8988T (cell line): ENCODE data around the gene GET4.

ENCODE experiments used
- DNase-seq: peaks from one replicate; pipeline ENCODE4 v3.0.0; 2011

GET4 gene, protein sequence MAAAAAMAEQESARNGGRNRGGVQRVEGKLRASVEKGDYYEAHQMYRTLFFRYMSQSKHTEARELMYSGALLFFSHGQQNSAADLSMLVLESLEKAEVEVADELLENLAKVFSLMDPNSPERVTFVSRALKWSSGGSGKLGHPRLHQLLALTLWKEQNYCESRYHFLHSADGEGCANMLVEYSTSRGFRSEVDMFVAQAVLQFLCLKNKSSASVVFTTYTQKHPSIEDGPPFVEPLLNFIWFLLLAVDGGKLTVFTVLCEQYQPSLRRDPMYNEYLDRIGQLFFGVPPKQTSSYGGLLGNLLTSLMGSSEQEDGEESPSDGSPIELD

DNA sequence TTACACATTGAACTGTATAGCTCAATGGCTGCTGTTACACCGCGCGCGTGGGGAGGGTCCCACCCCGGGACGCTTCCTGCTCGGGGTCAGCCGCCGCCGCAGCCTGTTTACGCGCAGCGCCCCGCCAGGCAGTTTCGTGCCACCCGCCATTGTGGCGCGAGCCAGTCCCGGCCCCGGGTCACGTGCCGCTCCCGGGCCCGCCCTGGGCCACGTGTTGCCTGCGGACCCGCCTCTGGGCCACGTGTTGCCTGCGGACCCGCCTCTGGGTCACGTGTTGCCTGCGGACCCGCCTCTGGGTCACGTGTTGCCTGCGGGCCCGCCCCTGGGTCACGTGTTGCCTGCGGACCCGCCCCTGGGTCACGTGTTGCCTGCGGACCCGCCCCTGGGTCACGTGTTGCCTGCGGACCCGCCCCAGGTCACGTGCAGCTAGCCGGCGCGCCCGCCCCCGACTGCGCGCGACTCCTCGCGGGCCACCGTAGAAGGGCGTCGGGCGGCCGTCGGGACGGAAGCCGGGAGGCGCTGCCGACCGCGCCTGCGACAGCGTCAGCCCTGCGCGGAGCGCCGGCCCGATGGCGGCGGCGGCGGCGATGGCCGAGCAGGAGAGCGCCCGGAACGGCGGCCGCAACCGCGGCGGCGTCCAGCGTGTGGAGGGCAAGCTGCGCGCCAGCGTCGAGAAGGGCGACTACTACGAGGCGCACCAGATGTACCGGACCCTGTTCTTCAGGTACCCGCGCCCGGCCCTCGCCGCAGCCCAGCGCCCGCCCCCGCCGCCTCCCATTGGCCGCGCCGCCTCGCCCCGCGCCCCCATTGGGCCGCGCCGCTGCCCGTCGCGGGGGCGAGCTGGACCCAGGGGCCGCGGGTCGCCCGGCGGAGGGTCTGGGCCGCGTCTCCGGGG lies at the start of gene GET4:
TSS of gene GET4 (plus strand) at position 478 of the 895 bp plus-strand sequence. CDS start at position 570, 92 bp downstream.
- peak; percentile 80 for DNase-seq

DNA sequence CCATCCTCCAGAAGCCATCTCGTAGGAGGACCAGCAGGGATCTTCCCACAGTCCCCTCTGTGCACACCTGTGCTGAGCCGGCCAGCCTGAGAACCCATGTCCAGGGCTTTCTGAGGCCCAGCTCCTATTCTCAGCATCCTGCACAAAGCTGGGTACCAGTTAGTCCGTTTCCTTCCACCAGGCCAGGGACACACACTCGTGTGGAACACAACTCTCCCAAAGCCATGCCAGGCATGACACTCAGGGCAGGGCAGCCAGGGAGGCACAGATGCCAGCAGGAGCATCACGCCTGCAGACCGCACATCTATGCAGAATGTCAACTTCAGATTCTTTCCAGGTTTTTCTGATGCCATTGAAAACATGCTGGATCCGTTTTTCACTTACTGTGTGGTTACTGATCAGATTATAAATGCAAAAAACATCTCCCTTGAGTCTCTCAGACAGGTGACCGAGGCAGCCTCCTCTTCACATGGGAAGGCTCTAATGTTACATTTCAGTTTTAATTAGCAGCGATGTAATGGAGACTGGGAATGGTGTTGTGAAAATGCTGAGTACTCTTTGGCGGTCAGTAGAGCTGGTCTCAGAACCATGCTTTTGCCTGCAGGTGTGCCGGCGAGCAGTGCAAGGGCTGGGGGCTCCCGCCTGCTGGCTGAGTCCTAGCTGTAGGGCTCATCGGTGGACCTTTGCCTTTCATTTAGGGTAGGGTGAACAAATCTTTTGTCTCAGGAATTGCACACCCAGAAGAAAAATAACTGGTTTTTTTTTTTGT lies 47.4 kb upstream of the GET4 start:
- DNase-seq, result no peak

DNA sequence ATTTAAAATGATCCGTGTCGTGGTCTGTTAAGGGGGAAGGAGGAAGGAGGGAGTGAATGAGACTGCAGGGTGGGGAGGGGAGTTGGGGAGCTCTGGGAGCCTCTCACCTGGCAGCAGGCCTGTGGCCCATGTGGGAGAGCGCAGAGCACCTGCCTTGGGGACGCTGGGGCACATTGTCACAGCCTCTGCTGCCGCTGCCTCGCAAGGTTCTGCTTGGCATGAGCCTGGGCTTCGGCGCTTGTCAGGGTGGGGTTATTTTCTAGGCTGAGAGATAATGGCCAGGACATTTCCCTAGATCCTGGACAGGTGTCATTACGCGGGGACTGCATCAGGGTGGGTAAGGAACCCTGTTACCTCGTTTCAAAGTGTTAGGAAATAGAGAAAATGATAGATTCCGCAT lies 46.3 kb upstream of the GET4 start:
- no peak for DNase-seq

DNA sequence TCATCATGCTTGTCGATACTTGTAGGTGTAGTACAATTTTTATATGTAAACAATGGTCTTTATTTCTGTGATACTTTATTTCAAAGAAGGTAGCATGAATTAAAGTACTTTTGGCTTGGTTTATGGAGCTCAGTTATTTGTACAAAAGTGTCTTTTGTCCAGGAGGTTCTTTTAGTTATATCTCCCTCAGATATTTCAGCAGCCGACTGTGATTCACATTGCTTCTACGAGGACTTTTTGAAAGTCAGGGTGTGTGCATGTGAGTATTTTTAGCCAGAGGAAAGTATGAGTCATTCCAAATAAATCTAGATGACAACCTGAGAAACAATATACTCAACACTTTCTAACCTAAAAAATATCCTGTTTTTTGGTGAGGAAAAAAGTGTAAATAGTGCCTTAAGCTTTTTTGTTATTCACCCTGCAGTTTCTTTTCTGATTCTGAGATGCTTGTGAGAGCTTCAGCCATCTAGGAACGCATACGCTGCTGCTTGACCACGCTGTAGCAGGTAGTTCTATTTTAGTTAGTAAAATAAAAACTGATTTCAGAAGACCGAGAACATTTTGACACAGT lies 44.7 kb upstream of the GET4 start:
- no peak for DNase-seq

DNA sequence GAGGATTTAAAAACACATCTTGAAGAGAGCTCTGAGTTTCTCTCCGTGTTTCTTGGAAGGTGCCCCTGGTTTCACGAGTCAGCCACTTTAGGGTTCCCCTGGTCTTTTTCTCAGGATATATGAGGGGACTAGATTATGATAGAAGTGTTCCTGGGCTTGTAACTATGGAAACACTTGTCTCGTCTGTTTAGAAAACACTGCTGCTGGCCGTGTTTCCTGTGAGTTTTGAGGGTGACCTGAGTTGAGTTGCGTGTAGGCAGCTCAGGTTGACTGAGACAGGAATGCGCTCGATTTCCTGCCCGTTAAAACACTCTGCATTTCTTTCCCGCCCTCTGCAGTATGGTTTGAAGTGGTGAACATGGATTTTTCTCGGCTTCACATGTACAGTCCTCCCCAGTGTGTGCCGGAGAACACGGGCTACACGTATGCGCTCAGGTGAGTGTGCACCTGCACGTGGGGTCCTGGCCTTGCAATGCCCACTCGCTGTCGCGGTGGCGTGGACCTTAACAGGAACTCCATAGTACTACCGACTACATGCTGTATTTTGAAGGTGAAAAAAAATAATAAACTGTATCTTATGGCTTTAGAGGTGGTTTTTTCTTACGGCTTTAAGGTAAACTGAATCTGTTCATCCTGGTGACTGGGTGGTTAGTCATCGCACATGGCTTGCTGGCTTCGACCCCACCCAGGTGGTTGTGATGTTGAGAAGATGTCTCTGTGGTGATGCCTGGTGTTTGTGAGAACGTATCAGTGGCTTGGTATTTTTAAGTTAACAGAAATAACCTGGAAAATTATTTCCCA lies 44.0 kb upstream of the GET4 start, which contains the start of gene SUN1:
TSS of gene SUN1 (plus strand) at position 310 of the 801 bp plus-strand sequence. CDS start at position 359, 49 bp downstream.
- DNase-seq, result no peak

DNA sequence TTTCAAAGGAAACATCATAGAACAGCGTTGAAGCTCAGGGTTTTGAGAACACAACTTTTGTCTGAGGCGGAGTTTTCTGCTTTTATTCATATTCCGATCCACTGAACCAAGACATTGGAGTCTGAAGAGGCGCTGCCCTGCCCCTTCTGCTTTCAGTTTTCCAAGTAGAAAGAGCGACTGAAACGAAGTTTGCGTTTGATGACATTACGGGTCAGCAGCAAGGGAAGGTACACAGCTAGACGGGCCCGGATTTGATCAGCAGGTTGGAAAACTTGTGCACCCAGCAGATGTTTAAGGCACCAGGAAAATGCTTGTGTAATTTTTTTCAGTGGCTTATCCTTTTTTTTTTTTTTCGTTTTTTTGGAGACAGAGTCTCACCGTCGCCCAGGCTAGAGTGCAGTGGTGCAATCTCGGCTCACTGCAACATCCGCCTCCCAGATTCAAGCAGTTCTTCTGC lies 43.4 kb upstream of the GET4 start:
- DNase-seq, result no peak

DNA sequence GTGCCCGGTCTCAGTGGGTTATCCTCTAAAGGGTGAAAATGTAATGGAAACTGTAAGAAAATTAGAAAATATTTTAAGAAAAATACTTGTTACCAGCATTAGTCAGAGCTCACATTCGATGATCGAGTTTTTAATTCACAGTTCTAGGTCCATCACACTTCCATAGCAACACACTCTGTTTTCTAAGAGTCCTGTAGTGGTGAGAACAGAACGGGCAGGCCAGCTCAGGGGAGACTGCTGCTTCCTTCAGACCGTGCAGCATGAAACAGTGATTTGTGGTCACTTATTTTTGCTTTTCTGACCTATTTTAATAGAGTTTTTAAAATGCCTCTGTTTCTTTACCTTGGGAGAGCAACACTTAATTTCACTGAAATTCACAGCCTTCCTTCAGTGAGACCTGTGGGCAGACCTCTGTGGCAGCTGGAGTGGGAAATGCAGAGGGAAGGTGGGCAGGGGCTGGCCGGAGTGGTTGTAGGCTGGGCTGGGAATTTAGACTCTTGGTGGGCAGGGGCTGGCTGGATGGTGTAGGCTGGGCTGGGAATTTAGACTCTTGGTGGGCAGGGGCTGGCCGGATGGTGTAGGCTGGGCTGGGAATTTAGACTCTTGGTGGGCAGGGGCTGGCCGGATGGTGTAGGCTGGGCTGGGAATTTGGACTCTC lies 42.6 kb upstream of the GET4 start:
- no peak for DNase-seq

DNA sequence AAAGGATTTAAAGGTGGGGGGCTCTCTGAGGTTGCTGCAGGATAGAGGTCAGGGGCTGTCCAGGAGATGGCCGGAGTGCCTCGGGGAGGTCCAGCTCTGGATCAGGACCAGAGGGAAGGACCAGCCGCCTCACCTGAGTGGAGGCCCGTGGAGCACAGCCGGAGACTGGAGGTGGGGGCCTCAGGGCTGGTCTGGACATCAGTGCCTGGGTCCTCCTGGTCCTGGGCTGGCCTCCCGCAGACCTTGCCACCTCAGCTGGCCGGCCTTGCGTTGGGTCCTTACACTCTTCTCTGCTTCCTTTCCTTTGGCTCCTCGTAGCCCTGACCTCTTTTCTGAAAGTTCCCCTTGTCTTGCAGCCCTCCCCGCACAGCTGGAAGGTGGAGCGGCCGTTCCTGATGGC lies 42.1 kb upstream of the GET4 start:
- no peak for DNase-seq

DNA sequence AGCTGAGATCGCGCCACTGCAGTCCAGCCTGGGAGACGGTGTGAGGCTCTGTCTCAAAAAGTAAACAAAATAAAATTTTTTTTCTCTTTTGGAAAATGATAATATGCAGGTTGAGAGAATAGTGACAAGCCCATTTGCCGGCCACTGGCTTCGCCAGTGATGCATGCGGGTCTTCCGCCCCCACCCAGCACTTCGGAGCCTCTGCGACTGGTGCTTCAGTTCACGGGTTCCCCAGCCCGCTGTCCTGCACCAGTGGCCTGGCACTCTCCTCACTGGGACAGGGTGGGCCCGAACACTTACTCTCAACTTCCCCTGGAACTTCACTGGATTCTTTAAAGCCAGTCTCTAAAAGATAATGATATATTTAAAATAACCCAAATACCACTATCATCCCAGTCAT lies 41.3 kb upstream of the GET4 start:
- no peak for DNase-seq

DNA sequence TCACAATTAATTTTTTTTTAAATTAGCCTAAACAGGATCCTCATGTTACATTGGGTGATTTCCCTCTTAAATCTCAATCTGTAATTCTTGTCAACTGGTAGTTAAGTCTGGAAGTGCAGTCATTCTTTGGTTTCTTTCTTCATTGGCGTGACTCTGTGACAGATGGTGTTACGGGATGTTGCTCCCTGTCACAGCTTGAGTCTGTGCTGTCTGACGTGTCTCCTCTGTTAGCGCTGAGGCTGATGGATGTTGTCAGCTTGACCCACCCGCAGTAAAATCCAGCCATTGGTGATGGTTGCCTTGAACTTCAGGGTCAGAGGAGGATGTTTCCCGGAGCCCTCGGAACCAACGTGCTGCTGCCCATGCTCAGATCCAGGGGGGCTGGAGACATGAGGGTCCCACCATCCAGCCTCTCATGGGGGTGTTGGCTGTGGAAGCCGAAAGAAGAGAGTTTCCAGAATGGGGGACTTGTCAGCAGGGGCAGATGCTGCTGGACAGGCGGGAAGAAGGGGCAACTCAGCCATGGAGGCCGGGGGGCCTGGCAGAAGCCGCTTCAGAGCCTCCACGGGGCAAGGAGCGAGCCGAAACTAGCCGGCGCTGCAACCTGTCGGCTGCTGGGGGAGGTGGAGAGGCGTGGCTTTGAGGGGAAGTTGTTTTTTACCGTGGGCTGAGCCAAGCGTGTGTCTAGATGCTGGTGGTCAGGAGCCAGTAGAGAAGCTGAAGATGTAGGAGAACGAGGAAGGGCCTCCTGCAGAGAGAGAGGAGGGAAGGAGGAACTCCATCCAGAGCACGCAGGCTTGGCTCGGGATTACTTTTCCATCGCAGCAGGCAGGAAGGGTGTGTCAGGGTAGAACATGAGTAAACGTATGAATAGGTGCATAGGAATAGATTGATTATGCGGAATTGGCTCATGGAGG lies 40.6 kb upstream of the GET4 start:
- DNase-seq, result no peak

DNA sequence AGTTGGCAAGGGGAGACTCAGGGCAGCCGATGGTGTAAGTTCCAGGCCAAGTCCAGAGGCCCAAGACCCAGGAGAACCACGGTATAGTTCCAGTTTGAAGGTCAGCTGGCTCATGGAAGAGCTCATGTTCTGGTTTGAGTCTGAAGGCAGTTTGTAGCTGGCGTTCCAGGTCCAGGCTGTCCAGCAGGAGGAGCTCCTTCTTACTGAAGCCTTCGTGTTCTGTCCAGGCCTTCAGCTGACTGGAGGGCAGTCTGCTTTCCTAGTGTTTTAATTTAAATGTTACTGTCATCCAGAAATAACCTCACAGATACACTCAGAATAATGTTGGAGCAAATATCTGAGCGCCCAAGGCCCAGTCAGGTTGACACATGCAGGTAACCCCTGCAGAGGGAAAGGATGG lies 39.9 kb upstream of the GET4 start:
- DNase-seq, result peak; percentile 41

DNA sequence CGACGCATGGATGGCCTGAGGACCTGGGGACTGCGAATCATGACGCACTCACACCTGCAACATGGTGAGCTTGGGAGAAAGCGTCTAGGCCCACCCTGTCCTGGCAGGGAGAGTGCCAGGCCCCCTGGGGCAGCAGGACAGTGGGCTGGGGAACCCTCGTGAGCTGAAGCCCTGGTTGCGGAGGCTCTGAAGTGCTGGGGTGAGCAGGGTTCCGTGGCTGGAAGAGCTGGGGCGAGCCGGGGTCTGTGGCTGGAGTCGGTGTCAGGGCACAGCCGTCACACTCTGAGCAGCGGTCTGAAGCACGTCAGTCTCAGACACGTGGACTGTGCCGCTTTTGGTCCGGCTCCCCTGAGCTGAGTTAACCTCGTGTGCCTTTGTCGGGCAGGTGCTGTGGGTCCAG lies 39.4 kb upstream of the GET4 start:
- DNase-seq, result no peak

DNA sequence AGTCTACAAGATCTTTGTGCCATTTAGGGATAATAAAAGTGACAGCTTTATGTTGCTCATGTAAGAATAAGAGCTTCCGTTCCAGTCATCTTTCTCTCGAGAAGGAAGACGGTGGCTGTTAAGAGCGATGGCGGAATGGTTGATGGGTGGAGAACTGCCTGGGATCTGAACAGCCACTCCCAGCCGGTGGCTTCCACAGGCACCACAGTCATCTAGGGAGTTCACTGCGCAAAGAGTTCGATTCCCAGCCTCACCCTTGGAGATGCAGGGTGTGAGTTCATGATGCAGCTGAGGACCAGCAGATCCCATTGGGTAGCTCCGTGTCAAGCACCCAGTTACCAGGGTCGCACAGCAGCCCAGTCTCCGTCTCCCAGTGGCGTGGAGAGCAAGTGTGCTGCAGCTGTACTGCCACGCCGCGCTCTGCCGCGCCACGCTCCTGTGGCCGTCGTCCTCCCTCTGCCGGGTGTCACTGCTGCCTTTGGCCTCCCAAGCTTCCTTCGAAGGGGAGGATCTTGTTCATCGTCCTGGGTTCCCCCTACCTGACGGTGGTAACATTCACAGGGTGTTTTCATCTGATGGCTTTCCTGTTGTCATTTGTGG lies 36.3 kb upstream of the GET4 start:
- no peak for DNase-seq

DNA sequence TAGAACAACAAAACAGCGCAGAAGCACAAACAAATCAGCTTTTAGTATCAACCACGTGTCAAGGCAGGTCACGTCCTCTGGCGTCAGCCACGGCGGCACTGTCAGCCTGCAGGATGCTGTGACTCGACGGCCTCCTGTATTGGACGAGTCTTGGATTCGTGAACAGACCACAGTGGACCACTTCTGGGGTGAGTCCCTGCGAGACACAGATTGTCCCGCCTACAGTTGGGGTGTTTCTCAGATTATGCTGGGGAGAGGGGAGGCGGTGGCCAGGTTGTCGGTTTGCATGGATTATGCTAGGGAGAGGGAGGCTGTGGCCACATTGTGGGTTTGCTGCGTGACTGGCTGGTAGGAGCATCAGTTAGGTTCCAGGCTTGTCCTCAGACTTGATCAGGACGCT lies 34.4 kb upstream of the GET4 start:
- no peak for DNase-seq

DNA sequence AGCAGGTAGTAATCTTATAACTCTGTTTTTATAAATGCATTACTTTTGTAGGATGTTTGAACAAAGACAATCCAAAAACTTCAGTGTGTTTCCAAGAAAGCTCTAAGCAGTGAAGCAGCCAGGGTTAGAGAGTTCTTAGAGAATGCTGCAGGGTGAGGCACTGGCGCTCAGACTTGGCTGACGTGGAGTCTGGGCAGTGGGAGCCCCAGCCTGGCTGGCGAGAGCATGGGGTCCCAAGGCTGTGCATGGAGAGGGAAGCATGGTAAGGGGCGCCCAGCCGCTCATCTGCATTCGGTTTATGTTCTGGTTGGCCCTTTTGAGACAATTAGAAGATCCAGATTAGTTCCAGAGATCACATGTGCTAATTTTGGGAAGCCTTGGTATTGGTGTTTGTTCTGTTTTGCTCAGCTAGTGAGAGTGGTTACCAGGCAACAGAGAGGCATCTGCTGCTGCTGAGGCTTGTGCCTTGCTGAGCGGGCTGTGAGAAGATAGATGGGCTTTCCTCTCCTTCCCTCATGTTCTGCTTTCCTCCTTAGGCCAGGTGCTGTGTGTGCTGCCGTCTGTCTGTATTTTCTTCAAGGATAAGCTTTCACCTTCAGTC lies 33.8 kb upstream of the GET4 start:
- no peak for DNase-seq

DNA sequence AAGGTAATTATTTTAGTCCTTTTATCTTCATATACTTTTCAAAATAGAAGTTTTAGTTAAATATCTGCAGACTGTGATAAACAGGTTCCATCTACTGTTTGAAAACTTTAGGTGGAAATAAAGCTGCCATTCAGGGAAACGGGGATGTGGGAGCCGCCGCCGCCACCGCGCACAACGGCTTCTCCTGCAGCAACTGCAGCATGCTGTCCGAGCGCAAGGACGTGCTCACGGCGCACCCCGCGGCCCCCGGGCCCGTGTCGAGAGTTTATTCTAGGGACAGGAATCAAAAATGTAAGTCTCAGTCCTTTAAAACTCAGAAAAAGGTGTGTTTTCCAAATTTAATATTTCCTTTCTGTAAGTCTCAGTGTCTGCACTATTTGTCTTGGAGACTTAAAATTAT lies 33.1 kb upstream of the GET4 start:
- no peak for DNase-seq

DNA sequence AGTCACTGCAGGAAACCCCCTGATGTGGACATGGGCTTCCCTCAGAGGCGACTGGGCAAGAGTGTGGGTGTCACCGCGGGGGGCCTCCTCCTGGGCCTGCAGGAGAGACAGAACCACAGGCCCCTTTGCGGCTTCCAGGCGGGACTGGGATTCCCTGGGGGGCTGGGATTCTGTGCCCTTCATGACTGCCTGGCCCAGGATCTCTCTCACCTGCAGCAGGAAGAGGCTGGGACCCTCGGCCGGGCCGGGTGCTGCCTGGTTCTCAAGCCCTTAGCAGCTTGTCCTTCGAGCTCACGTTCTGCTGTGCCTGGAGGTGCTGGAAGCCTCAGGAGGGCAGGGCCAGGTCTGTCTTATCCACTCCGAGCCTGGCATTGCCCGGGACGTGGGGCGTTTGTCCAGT lies 32.3 kb upstream of the GET4 start:
- DNase-seq, result no peak

DNA sequence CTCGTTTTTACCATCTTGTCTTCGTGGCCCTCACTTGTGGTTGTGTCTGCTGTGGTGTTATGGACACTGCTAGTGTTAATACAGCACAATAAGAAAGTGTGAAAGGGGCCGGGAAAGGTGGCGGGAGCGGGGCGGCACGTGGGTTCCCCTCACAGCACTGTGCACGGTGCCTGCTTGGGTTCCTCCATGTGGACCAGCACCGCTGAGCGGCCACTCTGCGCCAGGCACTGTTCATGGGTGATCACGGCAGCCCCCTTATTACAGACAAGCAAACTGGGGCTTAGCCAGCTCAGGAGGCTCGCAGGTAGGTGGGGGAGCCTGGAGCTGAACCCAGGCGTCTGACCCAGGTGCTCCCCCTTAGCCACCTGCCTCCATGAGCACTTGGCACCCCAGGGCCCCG lies 31.8 kb upstream of the GET4 start:
- no peak for DNase-seq

DNA sequence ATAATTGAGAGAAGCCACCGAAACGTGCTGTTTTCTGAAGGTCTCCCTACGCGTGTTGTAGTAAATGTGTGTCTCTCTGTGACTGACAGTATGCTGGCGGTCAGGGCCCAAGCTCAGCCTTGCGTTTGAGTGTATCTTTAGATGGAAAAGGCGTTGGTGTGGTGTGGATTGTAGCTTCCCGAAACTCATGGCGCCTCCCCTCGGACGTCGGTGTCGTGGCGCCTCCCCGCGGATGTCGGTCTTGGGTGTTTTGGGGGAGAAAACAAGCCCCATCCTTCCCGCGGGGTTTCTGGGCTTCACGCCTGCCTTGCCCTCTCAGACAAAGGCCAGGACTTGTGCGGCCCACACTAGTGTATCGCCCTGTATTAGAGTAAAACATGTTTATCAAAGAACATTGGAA lies 31.3 kb upstream of the GET4 start:
- no peak for DNase-seq

DNA sequence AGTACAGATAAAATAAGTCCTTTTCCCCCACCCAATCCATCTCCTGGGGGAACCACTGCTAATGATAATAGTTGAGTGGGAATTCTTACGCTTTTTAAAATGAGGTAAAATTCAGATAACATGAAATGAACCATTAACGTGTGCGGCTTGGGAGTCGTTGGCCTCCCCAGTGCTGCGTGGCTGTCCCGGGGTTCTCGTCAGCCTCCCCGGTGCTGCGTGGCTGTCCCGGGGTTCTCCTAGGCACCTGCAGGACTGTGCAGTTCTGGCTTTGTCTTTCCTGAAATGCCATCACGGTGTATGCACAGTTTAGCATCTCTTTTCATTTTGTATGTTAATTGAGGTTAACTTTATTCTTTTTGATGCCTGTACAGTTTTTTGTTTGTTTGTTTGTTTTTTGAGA lies 30.6 kb upstream of the GET4 start:
- DNase-seq, result no peak
